ENCODE measurements around the gene IFIH1.
A peak's percentile ranks its signal among the peaks of the same experiment; 100 is the strongest.

The IFIH1 gene

DNA sequence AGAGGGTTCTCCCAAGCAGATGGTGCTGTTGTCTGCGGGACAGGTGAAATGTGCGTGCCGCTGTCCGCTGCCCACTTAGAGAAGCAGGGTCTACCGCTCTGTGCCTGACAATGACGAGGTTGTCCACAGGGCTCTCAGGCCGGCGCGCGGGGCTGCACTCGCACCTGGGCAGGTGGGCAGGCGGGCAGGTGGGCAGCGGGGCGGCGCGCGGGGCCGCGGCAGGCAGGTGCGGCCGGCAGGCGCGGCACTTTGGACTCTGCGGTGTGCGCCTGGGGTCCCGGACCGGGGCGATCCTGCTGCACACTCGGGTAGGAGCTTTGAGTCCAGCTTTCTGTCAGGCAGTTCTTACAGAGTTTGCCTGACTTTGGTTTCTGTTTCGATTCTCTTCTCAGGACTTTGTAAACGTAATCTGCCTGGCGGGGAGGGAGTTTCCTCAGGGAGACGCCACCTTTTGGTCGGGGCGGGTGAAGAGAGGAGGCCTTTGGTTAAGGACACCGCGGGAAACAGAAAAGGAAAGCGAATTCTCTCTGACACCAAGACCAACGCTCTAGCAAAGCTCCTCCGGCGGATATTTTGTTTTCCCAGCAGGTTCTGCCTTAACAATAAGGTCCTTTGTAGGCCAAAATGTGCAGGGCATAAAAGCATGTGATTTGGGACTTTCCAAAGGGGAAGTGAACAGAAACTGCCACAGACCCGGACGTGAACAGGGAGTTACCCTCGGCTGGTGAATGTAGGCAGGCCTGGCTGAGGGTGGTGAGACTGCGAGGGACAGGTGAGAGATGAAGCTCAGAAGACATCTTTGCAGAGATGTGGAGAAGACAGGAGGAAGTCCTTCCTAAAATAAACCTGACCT, at the start of gene IFIH1:
Gene IFIH1, minus strand, starts transcription at position 357 of the 853 bp plus-strand sequence. CDS start 377 bp downstream, outside the sequence.
- peak; percentile 83 for DNase-seq

DNA sequence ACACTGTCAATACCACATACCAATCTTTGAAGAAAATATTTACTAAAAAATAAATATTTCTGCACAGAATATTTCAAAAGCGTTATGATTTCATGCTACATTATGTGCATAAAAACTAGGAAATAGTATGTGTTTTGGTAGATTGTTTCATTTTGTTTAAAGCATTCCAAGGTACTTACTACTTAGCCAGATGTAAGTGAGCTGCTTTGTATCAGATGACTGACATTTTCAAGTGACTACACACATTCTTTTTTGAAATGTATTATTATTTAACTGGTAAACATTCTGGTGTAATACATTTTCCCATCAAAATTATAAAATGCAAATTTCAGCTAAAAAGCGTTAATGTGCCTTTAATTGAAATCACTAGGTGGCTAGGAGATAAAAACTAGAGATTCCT, 46.9 kb upstream of the IFIH1 start:
- DNase-seq: no peak

DNA sequence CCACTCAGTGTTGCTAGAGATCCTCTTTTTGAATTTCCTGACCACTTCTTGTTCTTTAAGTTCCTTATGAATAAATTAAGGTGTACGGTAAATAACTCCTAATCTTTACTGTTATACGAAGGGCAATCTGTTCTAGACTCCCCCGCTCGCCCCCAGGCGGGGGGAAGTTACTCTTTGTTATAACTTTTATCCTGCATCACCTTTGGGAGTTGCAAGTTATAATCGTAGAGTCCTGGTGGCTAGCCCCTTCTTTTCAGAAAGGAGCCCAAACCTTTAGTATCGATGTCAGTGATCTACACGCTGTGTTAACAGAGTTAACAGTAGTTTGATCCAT, 26.1 kb upstream of the IFIH1 start:
- DNase-seq: no peak

DNA sequence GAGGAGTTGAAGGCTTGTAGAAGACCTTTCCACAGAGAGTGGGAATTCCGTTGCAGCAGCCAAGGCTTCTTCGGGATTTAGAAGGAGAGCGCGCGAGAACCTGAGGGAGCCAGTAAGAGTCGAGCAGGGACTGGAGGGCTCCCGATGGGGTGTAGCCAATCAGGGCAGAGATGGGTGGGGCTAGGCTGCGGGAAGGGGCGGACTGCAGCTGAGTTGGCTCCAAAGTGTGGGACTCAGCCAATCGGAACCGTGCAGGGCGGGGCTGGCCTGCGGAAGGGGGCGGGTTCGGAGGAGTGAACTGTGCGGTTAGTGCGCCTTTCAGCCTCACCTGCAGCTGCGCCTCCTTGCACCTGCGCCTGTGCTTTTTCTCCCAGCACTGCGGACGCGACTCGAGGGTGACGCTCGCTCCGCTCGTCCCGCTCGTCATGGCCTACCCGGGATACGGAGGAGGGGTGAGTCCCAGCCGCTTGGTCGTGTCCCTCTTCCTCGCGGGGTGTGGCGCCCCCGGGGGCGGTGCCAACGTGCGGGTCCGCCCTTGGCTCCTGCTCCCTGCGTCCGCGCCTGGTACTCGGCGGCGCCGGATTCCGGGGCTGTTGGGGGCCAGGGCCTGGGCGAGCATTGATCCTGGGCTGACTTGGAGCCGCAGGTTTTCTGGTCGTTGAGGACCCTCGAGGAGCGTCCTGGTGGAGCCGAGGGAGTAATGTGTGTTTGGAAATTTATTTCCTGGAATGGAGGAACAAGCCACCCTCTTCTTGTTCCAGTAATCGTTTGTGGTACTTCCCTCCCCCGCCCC, 25.5 kb upstream of the IFIH1 start, which contains the start of gene GCA:
Gene GCA, plus strand, starts transcription at position 309 of the 793 bp plus-strand sequence. Its CDS starts 117 bp downstream, at position 426.
- peak; percentile 91 for DNase-seq

DNA sequence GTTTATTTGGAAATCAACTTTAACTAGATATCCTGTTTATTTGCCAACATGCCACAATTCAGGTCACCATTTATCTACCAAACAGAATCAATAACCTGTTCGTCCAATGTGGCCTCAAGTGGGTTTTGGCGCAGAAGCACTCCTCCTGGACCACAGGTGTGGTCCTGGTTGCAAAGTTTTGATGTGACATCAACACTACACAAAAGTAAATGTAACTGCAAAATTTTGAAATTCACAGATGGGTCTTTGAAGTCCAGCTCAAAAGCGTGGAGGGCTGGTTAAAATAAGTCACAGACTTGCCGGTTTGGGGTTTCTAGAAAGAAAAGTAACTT, 25.0 kb upstream of the IFIH1 start:
- DNase-seq: no peak

DNA sequence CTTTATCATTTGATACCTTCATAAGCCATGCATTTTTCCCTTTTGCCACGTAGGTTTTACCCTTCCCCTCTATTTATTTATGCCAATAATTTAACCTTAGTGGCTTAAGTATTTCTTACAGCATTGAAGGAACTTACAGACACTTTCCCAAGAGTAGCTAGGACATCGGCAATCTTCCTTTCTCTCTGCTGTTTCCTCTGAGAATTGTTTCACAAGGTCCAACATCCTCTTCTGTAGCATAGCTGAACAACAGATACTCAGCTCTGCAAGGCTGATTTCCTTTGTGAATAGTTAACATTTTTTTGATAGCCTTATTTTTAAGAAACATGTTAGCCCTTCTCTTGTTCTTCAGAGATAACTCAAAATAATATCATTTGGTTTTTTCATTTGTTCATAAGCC, 24.4 kb upstream of the IFIH1 start:
- DNase-seq: no peak

DNA sequence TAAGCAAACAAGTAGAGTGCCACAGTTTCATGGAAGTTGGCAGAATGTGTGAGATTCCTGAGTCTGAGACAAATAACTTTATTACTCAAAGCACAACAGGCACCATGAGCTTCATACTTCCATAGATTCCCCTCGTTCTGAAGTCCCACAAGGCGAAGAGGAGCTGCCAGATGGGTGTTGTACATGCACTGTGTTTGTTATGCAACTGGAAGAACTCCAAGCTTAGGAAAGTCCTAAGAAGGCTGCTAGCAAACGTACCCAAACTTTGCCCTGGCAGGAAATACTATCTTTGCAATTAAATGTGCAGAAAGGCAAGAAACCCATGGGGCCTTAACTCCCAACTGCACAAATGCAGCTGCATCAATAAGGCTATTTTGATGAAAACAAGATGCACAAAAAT, 23.8 kb upstream of the IFIH1 start:
- DNase-seq: no peak

DNA sequence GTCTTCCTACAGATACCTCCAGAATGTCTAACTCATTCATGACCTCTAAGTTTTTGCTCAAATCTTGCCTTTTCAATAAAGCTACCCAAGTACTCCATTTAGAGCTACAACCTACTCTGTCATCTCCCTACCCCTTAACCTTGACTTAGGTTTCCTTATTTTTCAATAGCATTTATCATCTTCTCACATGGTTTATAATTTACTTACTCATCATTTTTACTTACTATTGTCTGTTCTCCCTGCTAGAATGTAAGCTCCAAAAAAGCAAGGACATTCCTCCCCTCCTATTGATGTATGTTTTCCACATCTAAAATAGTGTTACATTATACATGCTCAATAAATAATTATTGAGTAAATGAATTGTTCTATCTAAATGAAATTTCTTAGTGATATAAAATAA, 22.3 kb upstream of the IFIH1 start:
- DNase-seq: no peak

DNA sequence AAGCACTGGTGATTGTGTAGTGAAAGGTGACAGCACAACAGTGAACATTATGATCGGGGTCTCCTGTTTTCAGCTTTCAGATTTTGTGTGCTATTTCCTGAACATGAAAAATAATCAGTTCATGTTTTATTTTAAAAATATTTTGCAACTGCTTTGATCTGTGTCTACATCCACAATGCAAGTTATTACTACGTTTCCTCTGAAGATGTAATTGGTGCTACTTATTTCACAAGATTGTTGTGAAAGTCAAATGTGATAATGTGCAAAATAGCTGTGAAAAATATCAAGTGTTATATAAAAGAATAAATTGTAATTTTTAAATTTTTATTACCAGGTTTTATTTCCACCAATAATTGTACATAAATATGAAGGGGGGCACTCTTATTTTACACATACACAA, 19.4 kb upstream of the IFIH1 start:
- no peak for DNase-seq

DNA sequence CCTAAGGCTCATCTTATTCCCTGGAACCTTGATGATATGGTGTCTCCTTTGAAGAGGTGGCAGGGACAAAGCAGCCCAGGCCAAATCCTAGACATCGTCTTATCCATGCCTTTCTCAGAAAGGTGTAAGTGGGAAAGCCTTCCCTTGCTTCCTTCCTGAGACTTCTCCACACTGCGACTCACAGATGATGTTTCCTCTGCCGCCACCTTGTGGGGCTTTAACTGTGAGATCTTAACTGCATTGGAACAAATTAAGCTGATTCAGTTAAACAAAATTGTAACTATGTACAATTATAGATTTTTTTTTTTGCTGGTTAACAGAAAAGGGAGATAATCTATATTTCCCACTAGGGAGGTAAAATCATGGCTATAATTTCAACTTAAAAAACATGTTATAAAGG, 15.5 kb upstream of the IFIH1 start:
- peak; percentile 14 for DNase-seq

DNA sequence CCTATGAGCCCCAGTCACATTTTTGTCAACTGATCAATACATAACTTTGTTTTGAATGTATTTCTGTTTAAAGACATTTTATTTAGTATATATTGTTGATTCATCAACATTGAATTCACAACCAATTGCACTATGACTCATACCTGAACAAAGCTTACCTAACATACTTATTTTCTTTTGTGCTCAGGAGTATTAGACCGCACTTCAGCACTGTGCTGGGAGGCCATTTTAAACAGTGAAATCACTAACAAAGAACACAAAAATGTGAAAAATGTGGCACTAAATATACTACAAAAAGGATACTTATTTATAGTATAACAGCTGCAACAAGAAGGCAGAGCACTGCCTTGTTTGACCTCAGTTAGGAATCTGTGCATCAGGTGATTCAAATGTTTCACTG, 12.4 kb upstream of the IFIH1 start:
- DNase-seq: no peak

DNA sequence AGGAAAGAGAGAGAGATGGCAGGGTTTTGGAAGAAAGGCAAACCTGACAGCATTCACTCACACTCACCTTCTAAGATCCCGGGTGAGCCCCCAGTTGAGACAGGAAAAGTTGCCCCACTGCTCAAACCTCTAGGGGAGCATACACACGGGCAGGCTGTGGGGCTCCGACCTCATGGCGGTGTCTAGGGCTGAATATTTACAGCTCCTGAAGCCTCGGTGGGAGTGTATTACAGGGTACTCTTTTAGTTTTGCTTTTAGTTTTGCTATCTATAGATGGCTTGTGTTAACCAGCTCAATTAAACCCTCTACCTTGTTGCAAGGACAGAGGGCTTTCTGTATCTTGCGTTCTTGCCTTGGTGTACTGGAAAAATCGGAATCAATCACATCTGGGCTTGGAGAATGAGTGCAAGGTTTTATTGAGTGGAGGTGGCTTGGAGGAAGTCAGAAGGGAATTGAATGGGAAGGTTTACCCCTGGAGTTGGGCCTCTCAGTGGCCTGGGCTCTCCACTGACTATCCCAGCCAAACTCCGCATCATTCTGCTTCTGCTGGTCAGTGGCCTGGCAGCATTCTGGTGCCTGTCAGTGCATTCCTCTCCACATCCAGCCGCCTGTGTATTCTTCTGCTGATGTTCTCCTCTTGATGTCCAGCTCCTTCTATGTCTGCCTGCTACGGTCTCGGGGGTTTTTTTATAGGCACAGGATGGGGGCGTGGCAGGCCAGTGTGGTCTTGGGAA, 10.1 kb upstream of the IFIH1 start:
- DNase-seq: no peak

DNA sequence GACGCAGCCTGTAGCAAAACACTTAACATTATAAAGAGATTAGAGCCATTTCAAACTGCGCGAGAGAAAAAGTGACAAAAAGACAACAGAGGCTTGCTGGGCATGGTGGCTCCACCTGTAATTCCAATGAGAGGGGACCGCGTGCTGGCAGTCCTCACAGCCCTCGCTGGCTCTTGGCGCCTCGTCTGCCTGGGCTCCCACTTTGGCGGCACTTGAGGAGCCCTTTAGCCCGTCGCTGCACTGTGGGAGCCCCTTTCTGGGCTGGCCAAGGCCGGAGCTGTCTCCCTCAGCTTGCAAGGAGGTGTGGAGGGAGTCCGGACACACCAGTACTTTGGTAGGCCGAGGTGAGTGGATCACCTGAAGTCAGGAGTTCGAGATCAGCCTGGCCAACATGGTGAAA, 9.3 kb upstream of the IFIH1 start:
- no peak for DNase-seq

DNA sequence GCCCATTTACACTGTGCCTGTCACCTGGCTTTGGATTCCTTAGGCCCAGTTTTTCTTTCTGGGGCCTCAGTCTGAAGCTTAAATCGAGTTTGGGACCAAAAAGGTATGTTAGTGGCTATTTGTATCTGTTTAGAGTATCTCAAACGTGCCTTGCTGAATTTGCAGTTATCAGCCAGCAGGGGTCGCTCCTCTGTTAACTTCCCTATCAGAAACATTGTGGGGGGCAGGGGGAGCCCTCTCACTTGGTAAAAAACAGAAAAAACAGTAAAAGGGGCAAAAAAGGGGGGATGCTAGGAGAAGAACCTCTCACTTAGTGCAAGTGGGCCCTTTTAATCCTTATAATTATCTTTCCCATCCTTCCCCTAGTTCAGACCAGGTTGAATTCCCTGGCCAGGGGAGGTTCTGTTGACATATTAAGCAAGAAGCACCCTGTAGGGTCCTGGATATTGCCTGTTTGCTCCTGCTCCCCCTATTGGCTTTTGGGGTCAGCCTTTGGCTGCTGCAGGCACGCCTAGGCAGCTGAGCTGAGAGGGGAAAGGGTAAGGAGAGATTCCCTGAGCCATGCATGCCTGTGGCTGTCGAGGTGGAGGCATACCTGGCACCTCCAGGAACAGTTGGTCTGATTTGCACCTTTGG, 8.8 kb upstream of the IFIH1 start:
- DNase-seq: no peak

DNA sequence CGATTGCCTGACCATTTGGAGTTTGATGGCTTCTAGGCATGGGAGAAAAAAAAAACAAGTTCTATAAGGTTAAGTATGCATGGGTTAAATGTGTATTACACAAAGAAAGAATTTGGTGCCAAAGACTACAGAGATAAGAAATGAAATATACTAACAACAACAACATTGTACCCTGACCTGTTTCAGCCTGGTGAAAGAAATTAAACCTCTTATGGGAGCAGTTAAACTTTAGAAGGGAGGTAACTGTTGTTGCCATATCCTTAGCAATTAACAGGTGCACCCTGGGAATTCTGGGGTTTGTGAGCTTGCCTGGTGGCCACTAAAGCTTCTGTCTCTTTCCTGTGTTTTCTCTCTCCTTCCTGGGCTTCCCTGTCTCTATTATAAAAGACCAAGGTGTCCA, 6.5 kb upstream of the IFIH1 start:
- DNase-seq: no peak

DNA sequence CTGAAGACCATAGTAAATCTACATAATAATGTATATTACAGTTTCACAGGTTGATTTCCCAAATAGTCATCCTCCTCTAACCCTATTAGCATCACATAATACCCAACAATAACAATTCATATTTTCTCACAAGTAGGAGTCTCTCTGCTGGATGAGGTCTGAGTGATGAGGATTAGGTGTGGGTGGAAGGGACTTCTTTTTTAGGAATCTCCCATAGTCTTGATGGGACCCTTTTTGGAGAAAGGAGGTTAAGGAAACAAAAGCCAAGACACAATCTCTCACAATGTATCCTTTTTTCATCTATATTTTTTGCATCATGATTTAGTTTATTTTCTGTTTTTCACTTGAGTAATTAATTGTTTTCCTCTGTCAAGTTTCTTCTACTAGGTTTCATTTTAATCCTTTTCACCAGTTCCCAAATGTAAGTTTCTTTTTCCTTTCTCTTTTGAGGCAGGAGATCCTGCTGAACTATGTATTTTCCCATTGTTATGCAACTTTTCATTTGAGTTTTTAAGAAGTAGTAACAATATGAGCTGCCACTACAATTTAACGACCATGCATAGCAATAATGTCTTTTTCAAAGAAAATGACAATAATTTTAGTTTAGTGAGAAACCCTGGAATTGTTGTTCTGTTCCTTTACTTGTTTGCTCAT, 2.5 kb upstream of the IFIH1 start:
- DNase-seq: no peak

DNA sequence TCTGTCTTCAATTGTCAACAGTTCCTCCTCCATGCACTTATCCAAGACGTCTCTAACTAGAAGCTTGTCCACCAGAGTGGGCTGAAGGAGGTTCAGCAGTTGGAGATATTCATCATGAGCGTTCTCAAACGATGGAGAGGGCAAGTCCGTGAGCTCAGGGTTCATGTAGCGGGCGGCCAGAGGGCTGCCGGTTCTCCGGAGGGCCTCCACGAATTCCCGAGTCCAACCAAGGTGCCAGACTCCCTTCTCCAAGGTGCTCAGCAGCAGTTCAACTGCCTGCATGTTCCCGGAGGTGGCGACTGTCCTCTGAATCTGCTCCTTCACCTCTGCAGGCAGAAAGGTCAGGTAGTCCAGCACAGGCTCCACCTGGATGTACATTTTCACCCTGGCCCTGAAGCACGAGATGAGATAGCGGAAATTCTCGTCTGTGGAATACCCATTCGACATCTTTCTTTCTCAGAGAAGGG, 590 bp downstream of the IFIH1 start:
- DNase-seq: no peak

DNA sequence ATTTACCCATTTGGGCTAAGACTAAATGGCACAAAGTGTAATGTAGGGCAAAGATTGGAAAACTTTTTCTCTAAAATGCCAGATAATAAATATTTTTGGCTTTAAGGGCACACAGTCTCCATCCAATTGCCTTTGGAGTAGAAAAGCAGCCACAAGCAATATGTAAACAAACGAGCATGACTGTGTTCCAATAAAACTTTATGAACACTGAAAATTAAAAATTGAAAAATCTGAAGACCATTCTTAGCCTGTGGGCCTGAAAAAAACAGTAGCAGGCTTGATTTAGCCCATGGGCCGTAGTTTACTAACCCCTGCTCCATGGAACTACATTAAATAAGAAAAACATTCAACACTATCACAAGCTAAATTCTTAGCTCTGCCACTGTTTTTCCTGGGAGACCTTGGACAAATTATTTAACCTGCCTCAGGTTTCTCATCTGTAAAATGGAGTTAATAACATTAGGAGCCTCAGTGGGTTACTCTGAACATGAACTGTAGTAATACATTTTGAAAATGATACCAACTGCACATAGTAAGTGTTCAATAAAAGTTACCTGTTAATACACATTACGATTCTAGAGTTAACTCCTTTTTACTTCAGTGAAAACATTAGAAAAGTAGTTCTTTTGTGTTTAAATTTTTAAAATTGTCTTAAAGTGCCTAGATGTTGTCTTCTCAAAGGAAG, 1.3 kb downstream of the IFIH1 start:
- no peak for DNase-seq

DNA sequence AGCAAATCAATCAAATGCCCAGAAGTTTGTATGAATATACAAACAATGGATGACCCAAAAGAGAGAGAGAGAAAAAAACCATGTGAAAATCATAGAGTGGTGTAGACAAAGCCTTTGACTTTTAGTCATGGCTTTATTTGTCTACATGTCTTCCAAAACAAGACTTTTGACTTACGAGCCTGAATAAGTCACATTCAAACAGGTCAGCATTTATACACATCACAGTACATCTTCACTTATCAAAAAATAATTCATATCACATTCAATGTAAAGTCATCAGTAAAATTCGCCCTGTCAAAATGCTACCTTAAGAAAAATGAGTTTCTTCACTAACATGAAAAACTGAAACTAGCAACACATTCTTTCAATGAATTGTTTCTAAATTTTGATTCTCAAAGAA, 1.9 kb downstream of the IFIH1 start:
- no peak for DNase-seq

DNA sequence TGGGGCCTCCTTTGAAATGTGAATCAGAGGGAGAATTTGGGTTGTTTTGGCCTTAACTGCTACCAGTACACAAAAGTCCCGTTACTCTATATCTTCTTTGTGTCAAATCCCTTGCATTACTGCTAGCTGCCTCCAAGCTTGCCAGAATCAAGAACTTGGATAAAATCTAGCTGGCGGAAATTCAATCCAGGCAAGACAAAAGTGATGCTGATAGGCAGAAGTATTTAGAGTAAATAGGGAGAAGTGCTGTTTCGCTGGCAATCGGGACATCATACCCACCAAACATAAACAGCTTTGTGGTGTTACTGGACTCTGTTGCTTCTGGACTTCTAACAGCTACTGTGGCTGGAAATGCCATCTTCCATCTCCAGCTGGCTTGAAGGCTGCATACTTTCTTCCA, 2.5 kb downstream of the IFIH1 start:
- no peak for DNase-seq

DNA sequence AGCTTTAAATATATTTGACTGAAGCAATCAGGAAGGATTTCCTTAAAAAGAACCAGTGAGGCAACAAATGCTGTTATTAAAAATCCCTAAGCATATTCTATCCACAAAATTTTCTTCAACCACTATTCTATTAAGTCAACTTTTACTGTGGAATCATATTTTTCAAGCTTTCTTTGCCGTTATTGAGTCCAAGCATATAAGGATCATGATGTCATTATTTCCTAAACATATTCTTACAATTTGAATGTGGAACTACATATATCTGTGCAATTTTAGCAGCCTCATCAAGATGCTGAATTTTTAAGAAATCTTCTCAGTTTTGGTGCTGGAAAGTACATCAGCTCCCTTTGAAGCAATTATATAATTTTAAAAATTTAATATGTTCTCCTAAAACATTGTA, 5.6 kb downstream of the IFIH1 start:
- no peak for DNase-seq
